HG03066 (cell line): Measurements from ENCODE around the gene MTMR2.

ENCODE experiments used
- ATAC-seq: cut with Tn5 transposase; IDR thresholded peaks from one replicate; pipeline ENCODE4 v1.9.1; 2021; ENCODE audit warnings: low read depth; ENCODE audit not compliant: unreplicated experiment

MTMR2 gene

GRCh38 chr11:95918720-95919119 is 5.2 kb downstream of the MTMR2 start:
- ATAC-seq, result no peak

GRCh38 chr11:95918056-95918455 is 5.9 kb downstream of the MTMR2 start:
- no peak for ATAC-seq

DNA sequence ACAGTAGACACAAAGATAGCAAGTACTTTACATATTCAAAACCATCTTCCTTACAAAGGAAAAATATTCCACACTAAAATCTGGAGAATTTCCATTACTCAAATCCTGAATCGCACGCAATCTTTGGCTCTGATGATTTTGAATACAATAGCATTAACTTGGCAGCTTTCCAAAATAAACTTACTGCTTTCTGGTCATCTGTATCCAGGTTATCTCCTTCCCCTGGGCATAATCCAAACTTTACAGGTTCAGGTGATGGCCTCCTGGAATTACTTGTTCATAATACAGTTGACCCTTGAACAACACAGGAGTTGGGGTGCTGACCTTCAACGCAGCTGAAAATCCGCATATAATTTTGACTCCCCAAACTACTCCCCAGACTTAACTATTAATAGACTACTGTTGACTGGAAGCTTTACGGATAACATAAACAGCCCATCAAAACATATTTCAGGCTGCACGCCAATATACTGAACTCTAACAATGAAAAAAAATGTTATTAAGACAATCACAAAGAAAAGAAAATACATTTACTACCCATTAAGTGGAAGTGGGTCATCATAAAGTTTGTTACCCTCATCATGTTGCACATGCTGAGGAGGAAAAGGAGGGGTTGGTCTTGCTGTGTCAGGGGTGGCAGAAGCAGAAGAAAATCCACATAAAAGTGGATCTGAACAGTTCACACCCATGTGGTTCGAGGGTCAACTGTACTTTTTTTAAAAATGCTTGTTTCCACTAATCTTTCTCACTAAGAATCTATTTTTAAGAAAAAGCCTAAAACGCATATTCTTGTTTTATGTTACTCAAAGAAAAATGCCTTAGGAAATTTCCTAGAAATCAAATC is 6.5 kb downstream of the MTMR2 start:
- no peak for ATAC-seq

- no peak for ATAC-seq
Measured at GRCh38 chr11:95916049-95916448, 7.9 kb downstream of the MTMR2 start.

- no peak for ATAC-seq
Measured at GRCh38 chr11:95915051-95915450, 8.9 kb downstream of the MTMR2 start.

GRCh38 chr11:95913830-95914615 is 9.9 kb downstream of the MTMR2 start:
- no peak for ATAC-seq

DNA sequence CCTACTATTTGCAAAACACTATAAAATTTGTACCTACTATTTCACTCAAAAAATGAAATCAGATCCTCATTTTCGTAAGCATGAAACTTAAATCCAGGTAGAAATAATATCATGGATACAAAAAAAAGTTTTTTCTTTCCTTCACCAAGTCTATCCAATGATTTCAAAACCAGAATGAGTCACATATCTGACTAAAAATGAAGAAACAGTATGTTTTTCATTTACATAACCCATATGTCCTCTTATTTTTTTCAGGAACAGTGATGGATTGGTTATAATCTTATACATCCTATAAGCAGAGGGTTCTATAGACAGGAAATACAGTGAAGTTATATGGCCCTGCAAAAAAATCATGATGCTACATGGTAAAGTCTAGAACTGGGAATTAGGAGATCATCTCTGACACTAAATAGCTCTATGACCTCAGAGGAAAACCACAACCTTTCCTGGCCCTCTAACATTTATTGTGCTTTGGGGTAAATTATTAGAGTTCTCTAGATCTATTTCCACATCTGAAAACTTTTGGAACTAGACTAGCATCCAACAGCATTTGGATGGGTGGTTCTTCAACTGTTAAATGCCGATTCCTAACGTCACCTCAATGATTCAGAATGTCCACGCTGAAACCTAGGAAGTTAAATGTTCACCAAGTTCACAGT is 10.9 kb downstream of the MTMR2 start:
- ATAC-seq, result no peak

- no peak for ATAC-seq
Measured at GRCh38 chr11:95911369-95911759, 12.5 kb downstream of the MTMR2 start.

GRCh38 chr11:95910638-95911368 is 13.1 kb downstream of the MTMR2 start:
- ATAC-seq, result no peak

DNA sequence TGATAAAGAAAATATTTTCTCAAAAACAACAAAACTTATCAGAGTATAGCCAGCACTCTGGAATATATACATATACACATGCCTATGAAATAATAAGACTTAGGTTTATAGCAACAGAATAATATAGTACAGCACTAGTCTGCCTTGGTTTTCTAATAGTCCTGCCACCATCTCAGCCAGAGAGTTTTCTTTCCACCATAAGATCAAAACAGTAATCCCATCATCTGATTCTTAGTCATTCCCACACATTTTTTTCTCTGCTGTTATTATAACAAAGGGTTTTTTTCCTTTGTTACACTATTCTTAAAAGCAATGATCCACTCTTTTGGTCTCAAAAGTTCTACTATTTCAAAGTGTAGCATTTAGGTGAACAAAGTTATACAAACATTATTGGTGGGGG is 15.1 kb downstream of the MTMR2 start:
- ATAC-seq, result no peak

GRCh38 chr11:95907476-95907875 is 16.4 kb downstream of the MTMR2 start:
- ATAC-seq, result no peak

- no peak for ATAC-seq
Measured at GRCh38 chr11:95904009-95904650, 19.8 kb downstream of the MTMR2 start.

GRCh38 chr11:95898782-95899181 is 25.1 kb downstream of the MTMR2 start:
- ATAC-seq, result no peak

DNA sequence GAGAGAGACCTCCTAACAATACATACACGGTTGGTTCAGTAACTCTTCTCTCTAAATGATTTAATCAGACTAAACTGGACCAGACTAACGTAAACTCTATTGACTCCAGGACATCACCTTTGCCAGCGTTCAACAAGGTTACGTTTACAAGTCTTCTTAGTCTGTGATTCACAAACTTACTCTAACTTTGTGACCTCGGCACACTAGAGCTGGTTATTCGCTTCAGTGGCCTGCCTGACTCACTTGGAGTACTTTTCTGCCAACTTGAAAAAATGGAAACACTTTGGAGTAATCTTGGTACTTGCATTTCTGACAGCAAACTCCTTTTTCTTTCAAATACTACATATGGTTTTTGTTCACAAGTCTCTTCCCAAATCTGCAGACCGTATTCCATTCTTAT is 26.2 kb downstream of the MTMR2 start:
- ATAC-seq, result no peak

DNA sequence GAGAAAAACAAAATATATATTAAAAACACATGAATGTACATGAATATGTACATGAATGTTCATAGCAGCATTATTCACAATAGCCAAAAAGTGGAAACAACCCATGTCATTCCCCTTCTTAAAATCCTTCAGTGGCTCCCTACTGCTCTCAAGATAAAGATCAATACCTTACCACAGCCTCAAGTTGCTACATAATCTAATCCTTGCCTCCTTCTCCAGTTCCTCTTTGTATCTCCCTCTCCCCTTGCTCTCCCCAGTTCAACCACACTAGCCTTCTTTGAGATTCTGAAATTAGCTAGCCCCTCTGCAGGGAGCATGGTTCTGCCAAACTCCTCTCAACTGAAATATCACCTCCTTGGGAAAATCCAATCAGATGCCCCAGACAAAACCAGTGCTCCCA is 28.1 kb downstream of the MTMR2 start:
- ATAC-seq, result no peak

- no peak for ATAC-seq
Measured at GRCh38 chr11:95892892-95893570, 30.9 kb downstream of the MTMR2 start.

GRCh38 chr11:95892492-95892891 is 31.4 kb downstream of the MTMR2 start:
- ATAC-seq, result no peak

- peak; percentile 54 for ATAC-seq
Measured at GRCh38 chr11:95891423-95892170, 32.3 kb downstream of the MTMR2 start.

GRCh38 chr11:95888852-95889251 is 35.1 kb downstream of the MTMR2 start:
- no peak for ATAC-seq
